GM18951 (cell line): ENCODE results near the gene APBA2.

Experiments
- POLR2A ChIP-seq: IDR thresholded peaks from 4 replicates; pipeline ENCODE4 v1.6.1; 2011; ENCODE audit warnings: mild to moderate bottlenecking; ENCODE audit not compliant: insufficient read length, insufficient read depth; ENCODE audit errors: extremely low read depth
- in situ Hi-C: fragments of 300-500 bp; cut with MboI; formaldehyde crosslinking; loops from one replicate; pipeline ENCODE4 v1.12.0; 2022; ENCODE audit warnings: low sequenced_read_pairs, mixed read lengths, inconsistent platforms; ENCODE audit not compliant: unreplicated experiment

The APBA2 gene

GRCh38 chr15:29103824-29104565 is 218.2 kb downstream of the APBA2 start:
- TF ChIP-seq POLR2A: no peak
- in situ Hi-C loops: no loop called here

- in situ Hi-C loops: no loop called here
- no peak for TF ChIP-seq POLR2A
Measured at GRCh38 chr15:29104566-29104880, 218.7 kb downstream of the APBA2 start.

- no peak for TF ChIP-seq POLR2A
- in situ Hi-C loops: no loop called here
Measured at GRCh38 chr15:29105151-29105854, 219.5 kb downstream of the APBA2 start.

- in situ Hi-C loops: no loop called here
- no peak for TF ChIP-seq POLR2A
Measured at GRCh38 chr15:29106116-29106515, 220.3 kb downstream of the APBA2 start.

- TF ChIP-seq POLR2A: no peak
- in situ Hi-C loops: no loop called here
Measured at GRCh38 chr15:29106551-29107290, 220.9 kb downstream of the APBA2 start.

GRCh38 chr15:29107291-29107890 is 221.6 kb downstream of the APBA2 start:
- TF ChIP-seq POLR2A: no peak
- in situ Hi-C loops: no loop called here

- TF ChIP-seq POLR2A: no peak
- in situ Hi-C loops: no loop called here
Measured at GRCh38 chr15:29107971-29108645, 222.3 kb downstream of the APBA2 start.

GRCh38 chr15:29109762-29110161 is 224.0 kb downstream of the APBA2 start:
- in situ Hi-C loops: no loop called here
- no peak for TF ChIP-seq POLR2A

- no peak for TF ChIP-seq POLR2A
- in situ Hi-C loops: no loop called here
Measured at GRCh38 chr15:29110176-29110575, 224.4 kb downstream of the APBA2 start.

- TF ChIP-seq POLR2A: no peak
- in situ Hi-C loops: no loop called here
Measured at GRCh38 chr15:29110733-29111132, 225.0 kb downstream of the APBA2 start.

GRCh38 chr15:29111705-29112281 is 226.0 kb downstream of the APBA2 start:
- in situ Hi-C loops: no loop called here
- no peak for TF ChIP-seq POLR2A

GRCh38 chr15:29113336-29114220 is 227.8 kb downstream of the APBA2 start:
- in situ Hi-C loops: no loop called here
- TF ChIP-seq POLR2A: no peak
